CD14-positive monocyte (primary cell): ENCODE measurements around the gene SENP2. TPM values are rescaled to one million over a fixed set of nuclear protein-coding genes. Genes with fewer than 3 reads are reported as not detected.
A peak's percentile ranks its signal among the peaks of the same experiment; 100 is the strongest.

ENCODE experiments used
- DNase-seq, 3 donors: peaks; one replicate each; pipeline ENCODE4 v3.0.0-alpha.2; 2011 to 2022
- H2AFZ ChIP-seq: 2 replicates; pipeline ENCODE4 v1.6.0; 2012; ENCODE audit warnings: mild to moderate bottlenecking, low read depth, low read length, inconsistent platforms; ENCODE audit not compliant: insufficient read depth, poor library complexity, severe bottlenecking
- H3K27ac ChIP-seq, 2 donors: 1 replicate in 1 of 2; 2 replicates in 1 of 2; pipeline ENCODE4 v1.5.1; 2012 to 2013; ENCODE audit warnings: low read length in 2 of 2, control low read depth in 1 of 2, inconsistent platforms in 1 of 2, low read depth in 1 of 2, mild to moderate bottlenecking in 1 of 2
- H3K27me3 ChIP-seq, 2 donors: one replicate each; pipeline versions ENCODE4 v1.6.0 to v1.6.1; 2011 to 2013; ENCODE audit warnings: low read length in 2 of 2; ENCODE audit not compliant: control insufficient read depth in 2 of 2, insufficient read depth in 2 of 2
- H3K36me3 ChIP-seq, 2 donors: replicated peaks in 1 of 2; 1 replicate in 1 of 2; 2 replicates in 1 of 2; pipeline versions ENCODE4 v1.5.1 to v1.6.1; 2012 to 2013; ENCODE audit warnings: low read length in 2 of 2, control low read depth in 1 of 2, inconsistent platforms in 1 of 2, mild to moderate bottlenecking in 1 of 2; ENCODE audit not compliant: insufficient read depth in 2 of 2, control insufficient read depth in 1 of 2
- H3K4me1 ChIP-seq, 2 donors: 1 replicate in 1 of 2; 2 replicates in 1 of 2; pipeline versions ENCODE4 v1.5.1 to v1.6.1; 2012 to 2013; ENCODE audit warnings: low read length in 2 of 2, control low read depth in 1 of 2, inconsistent platforms in 1 of 2, mild to moderate bottlenecking in 1 of 2, moderate library complexity in 1 of 2; ENCODE audit not compliant: insufficient read depth in 2 of 2, control insufficient read depth in 1 of 2
- H3K4me2 ChIP-seq: replicated peaks from 2 replicates; pipeline ENCODE3; 2012; ENCODE audit warnings: low read length, moderate library complexity, mild to moderate bottlenecking; ENCODE audit not compliant: poor library complexity, severe bottlenecking; ENCODE audit errors: extremely low read depth
- H3K4me3 ChIP-seq, 3 experiments: fragments of 200-600 bp in 1 of 3; sonication (generic) in 1 of 3; replicated peaks in 1 of 3; 1 replicate in 2 of 3; 2 replicates in 1 of 3; pipeline ENCODE4 v1.5.1; 2011 to 2013; ENCODE audit warnings: low read length in 3 of 3, mild to moderate bottlenecking in 3 of 3, control low read depth in 2 of 3, low read depth in 2 of 3, inconsistent platforms in 1 of 3, moderate library complexity in 1 of 3
- H3K79me2 ChIP-seq: 2 replicates; pipeline ENCODE4 v1.6.0; 2012; ENCODE audit warnings: mild to moderate bottlenecking, control low read depth, inconsistent platforms, low read length, moderate library complexity; ENCODE audit not compliant: insufficient read depth
- H3K9ac ChIP-seq: 2 replicates; pipeline ENCODE4 v1.6.0; 2017; ENCODE audit warnings: low read length, mild to moderate bottlenecking; ENCODE audit not compliant: insufficient read depth, poor library complexity, severe bottlenecking
- H3K9me3 ChIP-seq, 2 donors: replicated peaks in 1 of 2; 1 replicate in 1 of 2; 2 replicates in 1 of 2; pipeline versions ENCODE4 v1.5.1 to v1.6.1; 2012 to 2013; ENCODE audit warnings: low read length in 2 of 2, control low read depth in 1 of 2; ENCODE audit not compliant: control insufficient read depth in 1 of 2, insufficient read depth in 1 of 2
- H4K20me1 ChIP-seq: 2 replicates; pipeline ENCODE4 v1.6.0; 2012; ENCODE audit warnings: mild to moderate bottlenecking, low read length, control low read depth, moderate library complexity; ENCODE audit not compliant: insufficient read depth
- H3K27ac Mint-ChIP-seq, 7 donors: one replicate each; pipeline ENCODE4 v1.8.0; 2020; ENCODE audit warnings: mild to moderate bottlenecking in 7 of 7, mixed read lengths in 7 of 7, moderate library complexity in 6 of 7, inconsistent platforms in 2 of 7
- H3K27me3 Mint-ChIP-seq, 3 donors: one replicate each; pipeline ENCODE4 v1.8.0; 2021 to 2022; ENCODE audit warnings: low read depth in 3 of 3, mild to moderate bottlenecking in 3 of 3, mixed read lengths in 3 of 3, moderate library complexity in 3 of 3, inconsistent platforms in 1 of 3
- H3K36me3 Mint-ChIP-seq, 2 donors: one replicate each; pipeline ENCODE4 v1.8.0; 2020; ENCODE audit warnings: mixed read lengths in 2 of 2, inconsistent platforms in 1 of 2, mild to moderate bottlenecking in 1 of 2
- H3K4me1 Mint-ChIP-seq: one replicate; pipeline ENCODE4 v1.8.0; 2020; ENCODE audit warnings: mild to moderate bottlenecking, mixed read lengths
- H3K4me3 Mint-ChIP-seq, 2 donors: one replicate each; pipeline ENCODE4 v1.8.0; 2020; ENCODE audit warnings: mild to moderate bottlenecking in 2 of 2, mixed read lengths in 2 of 2, moderate library complexity in 1 of 2
- H3K9me3 Mint-ChIP-seq, 7 donors: one replicate each; pipeline ENCODE4 v1.8.0; 2020 to 2022; ENCODE audit warnings: mixed read lengths in 7 of 7, mild to moderate bottlenecking in 6 of 7, moderate library complexity in 6 of 7, inconsistent platforms in 2 of 7
- CTCF ChIP-seq: fragments of 200-600 bp; IDR thresholded peaks from one replicate; pipeline ENCODE4 v1.8.0; 2022; ENCODE audit warnings: antibody characterized with exemption, mild to moderate bottlenecking
- WGBS: methylation state at CpG from one replicate; pipeline ENCODE4 v1.1.5; 2013; ENCODE audit warnings: missing lambda C conversion rate; ENCODE audit not compliant: insufficient coverage; 5-methylcytosine and 5-hydroxymethylcytosine counted together
- intact Hi-C, 2 donors: fragments of 100-400 bp; cut with micrococcal nuclease; formaldehyde crosslinking; loops; one replicate each; pipeline versions ENCODE4 v1.15.0 to v1.15.1; 2023
- polyA plus RNA-seq, 3 donors: library from polyadenylated mRNA; depleted of rRNA in 1 of 3; unstranded in 2 of 3; stranded (reverse) in 1 of 3; fragments of 300-500 nt in 2 of 3; fragments of >200 nt in 1 of 3; fragmentation: Illumina TruSeq in 2 of 3; gene quantifications; 1 replicate in 2 of 3; 2 replicates in 1 of 3; pipeline ENCODE4 v1.2.3, GENCODE V29; 2012 to 2021

SENP2 gene
- polyA plus RNA-seq, 3 donors = 7.1 to 21.0 (median 13.4) TPM

DNA sequence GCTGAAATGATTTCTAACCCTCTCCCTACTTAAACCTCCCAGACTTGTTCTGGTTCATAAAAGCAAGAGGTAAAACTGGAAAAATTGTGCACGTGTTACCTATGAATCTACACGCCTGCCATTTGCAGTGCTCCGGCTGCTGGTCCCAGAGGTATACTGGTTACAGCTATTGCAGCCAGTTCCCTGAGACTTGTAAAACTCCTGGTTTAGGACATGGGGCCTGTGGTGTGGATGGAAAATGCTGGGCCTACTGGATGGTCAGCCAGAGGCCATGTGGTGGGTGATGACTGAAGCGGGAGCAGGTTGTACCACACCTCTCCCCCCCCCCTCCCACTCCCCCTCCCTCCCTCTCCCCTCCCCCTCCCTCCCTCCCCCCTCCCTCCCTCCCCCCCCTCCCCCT lies 45.0 kb downstream of the SENP2 start:
- Histone ChIP-seq H3K36me3 (peaks cover 26 to 43% of the 10 kb centered on the region in 2 donors), H3K27ac (no peak overlapping the region), H3K27me3 (no peaks in the 10 kb centered on the region), H3K9me3 (no peaks in the 10 kb centered on the region), H3K4me1 (peaks cover 7 to 9% of the 10 kb centered on the region in 2 donors), H3K4me2 (no peak overlapping the region), H2AFZ (no peak overlapping the region), H3K4me3 (no peak overlapping the region), H3K79me2 (no peaks in the 10 kb centered on the region), H4K20me1 (no peaks in the 10 kb centered on the region), H3K9ac (no peak overlapping the region)
- intact Hi-C loops = no loop called here
- WGBS = 93% methylated on average over 2 of the region's 4 CpGs
- H3K27me3 Mint-ChIP-seq = peaks cover 0 to 2% (median 0%) of the 10 kb centered on the region in 3 donors
- peaks cover 20% of the 10 kb centered on the region for H3K4me1 Mint-ChIP-seq
- H3K27ac Mint-ChIP-seq = no peak overlapping the region
- TF ChIP-seq CTCF = no peak
- DNase-seq = no peak
- H3K9me3 Mint-ChIP-seq = no peaks in the 10 kb centered on the region
- H3K4me3 Mint-ChIP-seq = no peak overlapping the region
- H3K36me3 Mint-ChIP-seq = peaks cover 34 to 48% of the 10 kb centered on the region in 2 donors

DNA sequence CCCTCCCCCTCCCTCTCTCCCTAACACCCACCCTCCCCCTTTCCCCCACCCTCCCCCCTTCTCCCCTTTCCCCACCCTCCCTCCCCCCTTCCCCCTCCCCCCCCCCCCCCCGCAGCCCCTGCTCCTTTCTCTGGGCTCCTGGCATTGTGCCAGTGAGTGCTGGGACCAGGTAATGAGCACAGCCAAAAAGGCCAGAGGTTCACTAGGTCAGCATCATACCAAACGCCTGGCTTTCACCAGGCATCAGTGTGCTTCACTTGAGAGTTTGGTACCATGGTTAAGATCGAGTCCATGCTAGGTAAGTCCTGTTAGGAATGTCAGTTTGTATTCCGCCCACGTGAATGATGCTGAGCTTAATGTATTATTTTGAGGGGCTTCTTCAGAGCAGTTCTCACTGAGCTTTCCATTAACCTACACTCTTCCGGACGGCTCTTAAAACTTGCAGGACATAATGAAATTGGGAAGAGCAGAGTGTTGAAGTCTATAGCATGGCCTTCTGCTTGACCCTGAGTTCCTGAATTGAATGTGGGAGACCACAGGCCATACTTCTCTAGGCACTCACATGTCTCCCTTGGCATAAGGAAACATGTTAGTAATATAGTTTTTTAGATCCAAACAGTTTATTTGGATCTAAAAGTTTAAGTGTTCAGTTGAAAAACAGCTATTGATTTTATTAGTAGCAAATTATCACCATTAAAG lies 45.6 kb downstream of the SENP2 start:
- H3K27ac Mint-ChIP-seq = peak overlapping the region in 1 of 7 donors; percentile 80
- H2AFZ ChIP-seq = no peak overlapping the region
- peaks cover 7 to 9% of the 10 kb centered on the region in 2 donors for H3K4me1 ChIP-seq
- no peaks in the 10 kb centered on the region for H3K79me2 ChIP-seq
- no peak for DNase-seq
- H4K20me1 ChIP-seq = no peaks in the 10 kb centered on the region
- no peak overlapping the region for H3K4me3 ChIP-seq
- no peak overlapping the region for H3K4me3 Mint-ChIP-seq
- TF ChIP-seq CTCF = no peak
- 100% methylated on average over 1 of the region's 7 CpGs for WGBS
- H3K4me1 Mint-ChIP-seq = peaks cover 20% of the 10 kb centered on the region
- H3K27me3 ChIP-seq = no peaks in the 10 kb centered on the region
- intact Hi-C loops = no loop called here
- no peak overlapping the region for H3K4me2 ChIP-seq
- H3K36me3 Mint-ChIP-seq = peaks cover 31 to 43% of the 10 kb centered on the region in 2 donors
- no peaks in the 10 kb centered on the region for H3K9me3 Mint-ChIP-seq
- H3K9ac ChIP-seq = no peak overlapping the region
- peaks cover 23 to 39% of the 10 kb centered on the region in 2 donors for H3K36me3 ChIP-seq
- H3K27ac ChIP-seq = no peak overlapping the region
- H3K9me3 ChIP-seq = no peaks in the 10 kb centered on the region
- peaks cover 0 to 2% (median 0%) of the 10 kb centered on the region in 3 donors for H3K27me3 Mint-ChIP-seq
